ENCODE results near the gene LRIG1. TPM values are rescaled to one million over a fixed set of nuclear protein-coding genes. Genes with fewer than 3 reads are reported as not detected.

The LRIG1 gene
- total and polyA plus RNA-seq, 9 of the 15 experiments (the other 6 are each of a cell fraction or from before 2014, with no cell fraction given) = 0.05 to 0.38 (median 0.13) TPM; not detected in 3

DNA sequence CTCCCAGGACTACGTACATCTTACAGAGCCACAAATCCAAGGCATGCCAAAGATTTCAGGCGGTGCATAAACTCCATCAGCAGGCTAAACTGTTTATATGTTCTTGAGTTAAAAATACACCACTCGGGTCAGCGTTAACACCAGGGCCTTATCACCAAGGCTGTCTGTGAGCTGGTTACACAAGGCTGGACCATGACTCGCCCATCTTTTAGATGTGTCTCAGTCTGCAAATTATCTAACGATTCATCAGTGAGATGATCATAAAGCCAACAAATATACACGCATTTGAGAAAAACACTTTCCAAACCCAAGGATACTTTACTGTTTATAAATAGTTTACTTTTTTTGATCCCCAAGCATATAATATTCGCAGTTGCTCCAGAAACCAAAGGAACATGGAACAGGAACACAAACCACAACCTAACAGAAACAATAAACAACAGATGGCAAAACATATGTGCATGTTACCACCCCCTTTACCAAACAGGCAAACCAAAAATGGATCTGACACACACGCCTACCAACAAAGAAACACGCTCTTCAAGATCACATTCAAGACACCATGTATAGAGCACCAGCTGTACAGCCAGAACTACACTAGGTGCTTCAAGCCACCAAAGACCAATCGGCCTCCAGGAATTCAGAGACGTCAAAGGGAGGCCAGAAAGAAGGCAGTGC, 15.4 kb downstream of the LRIG1 start:
- Histone ChIP-seq H3K9me1 (ENCODE audit: control insufficient read depth, insufficient read depth, low read length) (no peaks in the 10 kb centered on the region), H3K27ac (ENCODE audit: extremely low read depth, low read depth, low read length) (no peak overlapping the region), H3K4me2 (ENCODE audit: insufficient read depth, low read length) (no peak overlapping the region), H4K20me1 (replicated peaks; ENCODE audit: control insufficient read depth, insufficient read depth, low read length) (no peaks in the 10 kb centered on the region), H2AFZ (ENCODE audit: low read depth, low read length) (no peak overlapping the region), H3K36me3 (ENCODE audit: control insufficient read depth, insufficient read depth, low read length) (no peaks in the 10 kb centered on the region), H3K9me3 (replicated peaks; ENCODE audit: control insufficient read depth, insufficient read depth, low read depth, low read length) (no peaks in the 10 kb centered on the region), H3K27me3 (ENCODE audit: control insufficient read depth in 2 of 2, insufficient read depth in 2 of 2, low read length in 2 of 2) (peaks cover 0 to 13% of the 10 kb centered on the region in 2 experiments; a peak in 3 of 5 replicates), H3K4me1 (replicated peaks in 1 of 2; ENCODE audit: control insufficient read depth in 2 of 2, insufficient read depth in 2 of 2, low read length in 2 of 2) (no peaks in the 10 kb centered on the region), H3K9ac (ENCODE audit: insufficient read depth in 1 of 2, low read depth in 2 of 2, low read length in 2 of 2) (no peak overlapping the region), H3K79me2 (ENCODE audit: control insufficient read depth, insufficient read depth, low read length) (no peaks in the 10 kb centered on the region), H3K4me3 (no peak overlapping the region)
- WGBS (ENCODE audit: insufficient coverage, low coverage, missing lambda C conversion rate) = under 1% methylated on average over 12 of the region's 12 CpGs
- ATAC-seq (no peak), DNase-seq (ENCODE audit: extremely low read depth in 1 of 4, low spot score in 3 of 4) (no peak), FAIRE-seq (no peak)
- POLR2A ChIA-PET = no interaction called here
- CTCF ChIA-PET (ENCODE audit: low intra/inter-chr PET ratio) = no interaction called here
- intact Hi-C loops (cut with micrococcal nuclease) (no loop called here), in situ Hi-C loops (cut with MboI) (no loop called here)
- no peak for TF ChIP-seq HIVEP1 (CRISPR knock-in tag; IDR thresholded peaks at IDR 0.05)
- no peak for TF ChIP-seq ZNF347 (CRISPR knock-in tag; IDR thresholded peaks at IDR 0.05; ENCODE audit: low read depth)
- no peak for TF ChIP-seq KAT8 (IDR thresholded peaks at IDR 0.05; ENCODE audit: low read depth)
- TF ChIP-seq RCOR1 (IDR thresholded peaks at IDR 0.05; ENCODE audit: borderline replicate concordance in 1 of 2, low read depth in 2 of 2, low read length in 2 of 2) = no peak
- no peak for TF ChIP-seq ZNF436 (CRISPR knock-in tag; IDR thresholded peaks at IDR 0.05)
- TF ChIP-seq ZNF76 (CRISPR knock-in tag; IDR thresholded peaks at IDR 0.05; ENCODE audit: borderline replicate concordance) = no peak
- no peak for TF ChIP-seq SPI1 (IDR thresholded peaks at IDR 0.05; ENCODE audit: borderline replicate concordance, low read depth, low read length)
- no TSS peak for BruUV-seq (replicated peaks)
